Kidney tubule cell (primary cell): ENCODE results near the gene SHMT1.
A peak's percentile ranks its signal among the peaks of the same experiment; 100 is the strongest.
"Not testable (repeated sequence)": the region's sequence is repeated elsewhere in the genome, so short reads cannot be mapped to it uniquely, and the experiment has no call there.

ENCODE experiments used
- DNase-seq: peaks from one replicate; pipeline ENCODE4 v3.0.0-alpha.2; 2018; ENCODE audit warnings: low spot score

The SHMT1 gene

DNA sequence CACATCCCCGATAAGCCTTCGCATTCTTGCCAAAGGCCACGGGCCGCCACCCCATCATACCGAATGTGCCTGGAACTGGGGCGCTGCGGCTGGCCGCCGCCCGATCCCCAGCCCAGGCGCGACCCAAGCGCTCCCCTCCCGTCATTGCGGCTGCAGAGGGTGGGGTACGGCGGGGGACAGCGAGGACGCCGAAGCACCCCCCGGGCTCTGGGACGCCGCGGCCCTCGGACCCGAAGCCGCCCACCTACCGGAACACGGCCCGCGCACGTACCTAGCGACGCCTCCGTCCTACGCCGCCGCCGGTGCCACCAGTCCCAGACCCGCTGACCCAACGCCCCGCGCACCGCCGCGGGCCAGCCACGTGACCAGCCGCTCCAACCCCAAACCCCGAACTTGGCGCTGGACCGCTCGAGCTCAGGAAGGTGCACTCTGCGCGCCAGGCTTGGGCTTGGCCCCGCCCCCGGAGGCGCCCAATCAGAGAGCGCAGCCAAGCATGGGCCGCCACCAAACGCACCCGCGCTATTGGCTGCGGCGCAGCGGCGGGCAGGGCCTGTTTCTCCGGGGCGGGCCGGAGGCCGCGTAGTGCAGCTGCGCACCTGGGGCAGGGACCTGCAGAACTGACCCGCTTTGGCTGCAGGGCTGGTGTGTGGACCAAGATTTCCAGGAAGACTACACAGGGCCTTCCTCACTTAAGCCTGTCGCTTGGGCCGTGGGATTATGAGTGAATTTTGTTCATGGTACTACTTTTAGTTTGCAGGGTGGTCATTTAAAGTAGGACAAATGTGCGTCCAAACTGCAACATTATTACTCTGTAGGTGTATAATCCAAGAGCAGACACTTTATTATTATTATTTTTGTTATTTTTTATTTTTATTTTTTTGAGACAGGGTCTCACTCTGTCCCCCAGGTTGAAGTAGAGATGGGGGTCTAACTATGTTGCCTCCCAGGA, at the start of gene SHMT1:
Gene SHMT1 (minus strand): TSS at position 450 of the 949 bp plus-strand sequence. CDS start 7,569 bp downstream, outside the sequence.
- peak; percentile 93 for DNase-seq

DNA sequence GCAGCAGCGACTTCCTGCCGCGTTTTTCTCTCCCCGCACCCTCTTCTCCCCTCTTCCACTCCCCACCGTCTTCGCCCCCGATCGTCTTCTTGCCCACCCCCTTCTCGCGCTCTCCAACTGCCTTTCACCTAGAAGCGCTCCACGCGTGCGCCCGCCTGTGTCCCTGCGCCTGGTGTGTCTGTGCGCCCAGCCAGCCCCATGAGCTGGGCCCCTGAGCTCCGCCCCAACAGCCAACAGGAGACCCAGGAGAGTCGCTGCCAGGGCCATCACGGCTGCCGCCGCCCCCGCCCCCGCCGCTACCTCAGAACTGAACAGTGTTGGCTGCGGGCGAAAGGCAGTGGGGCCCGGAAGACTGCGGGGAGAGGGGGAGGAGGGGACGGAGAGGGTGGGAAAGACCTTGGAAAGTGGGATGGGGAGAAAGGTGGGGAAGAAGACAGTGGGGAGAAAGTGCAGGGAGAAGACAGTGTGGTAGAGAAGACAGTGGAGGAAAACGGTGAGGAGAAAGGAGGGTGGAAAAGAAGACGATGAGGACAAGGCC, 48.7 kb upstream of the SHMT1 start:
- DNase-seq: not testable (repeated sequence)

DNA sequence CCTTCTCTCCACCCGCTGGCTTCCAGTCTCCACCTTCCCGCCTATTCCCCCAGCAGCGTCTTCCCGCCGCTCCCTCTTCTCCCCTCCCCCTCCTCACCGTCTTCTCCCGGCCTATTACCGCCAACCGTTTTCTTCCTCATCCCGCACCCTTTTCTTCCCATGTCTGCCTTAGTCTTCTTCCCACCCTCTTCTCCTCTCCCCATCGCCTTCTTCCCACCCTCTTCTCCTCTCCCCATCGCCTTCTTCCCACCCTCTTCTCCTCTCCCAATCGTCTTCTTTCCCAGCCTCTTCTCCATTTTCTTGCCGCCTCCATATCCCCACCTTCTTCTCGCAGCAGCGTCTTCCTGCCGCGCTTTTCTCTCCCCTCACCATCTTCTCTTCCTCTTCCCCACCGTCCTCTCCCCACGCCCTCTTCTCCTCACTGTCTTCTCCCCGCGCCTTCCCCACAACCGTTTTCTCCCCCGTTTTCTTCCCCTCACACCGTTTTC, 48.1 kb upstream of the SHMT1 start:
- peak; percentile 34 for DNase-seq

DNA sequence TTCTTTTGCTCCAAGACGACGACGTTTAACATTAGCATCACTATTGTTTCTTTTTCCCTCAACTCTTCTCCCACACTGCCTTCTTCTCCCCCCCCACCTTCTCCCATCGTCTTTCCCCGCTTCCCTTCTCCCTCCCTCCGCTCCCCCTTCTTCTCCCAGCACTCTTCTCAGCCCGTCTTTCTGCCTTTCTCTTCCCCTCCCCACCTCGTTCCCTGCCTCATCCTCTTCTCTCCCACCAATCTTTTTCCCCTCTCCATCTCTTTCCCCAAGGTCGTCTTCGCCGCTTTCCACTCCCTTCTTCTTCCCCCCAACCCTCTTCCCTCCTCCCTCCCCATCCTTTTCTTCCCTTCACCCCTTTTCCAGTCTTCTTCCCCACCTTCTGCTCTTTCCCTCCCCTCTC, 47.4 kb upstream of the SHMT1 start:
- DNase-seq: not testable (repeated sequence)

DNA sequence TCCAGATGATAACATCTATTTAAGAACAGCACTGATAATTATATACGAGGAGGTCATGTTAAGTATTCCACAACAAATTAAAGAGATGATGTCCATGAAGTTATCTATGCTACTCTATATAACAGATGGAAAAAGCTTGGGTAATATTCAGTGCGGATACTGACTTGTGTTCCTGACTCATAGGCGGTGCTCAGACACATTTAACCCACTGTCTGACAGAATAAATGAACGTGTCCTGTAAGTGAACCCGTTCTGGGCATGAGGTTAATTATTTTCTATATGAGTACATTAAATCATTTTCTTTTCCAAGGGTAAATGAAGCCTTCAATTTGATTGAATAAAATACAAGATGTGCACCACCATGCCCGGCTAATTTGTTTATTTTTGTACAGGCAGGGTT, 46.0 kb upstream of the SHMT1 start:
- peak; percentile 27 for DNase-seq

DNA sequence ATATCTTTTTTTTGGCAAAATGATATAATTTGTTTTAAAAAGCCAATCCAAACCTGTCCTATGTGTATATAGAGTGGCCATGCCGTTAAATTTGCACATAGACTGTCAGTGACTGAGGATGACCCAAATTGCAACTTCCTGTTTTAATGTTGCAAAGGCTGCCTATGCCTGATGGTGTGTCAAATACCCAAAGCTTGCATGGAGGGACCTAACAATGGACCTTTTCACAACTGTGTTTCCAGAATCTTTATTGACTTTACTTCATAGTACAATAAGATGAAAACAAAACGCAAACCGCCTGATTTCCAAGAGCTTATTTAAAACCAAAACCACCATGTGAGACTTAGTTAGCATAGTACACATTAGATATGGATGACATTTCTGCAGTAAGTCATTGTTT, 45.6 kb upstream of the SHMT1 start:
- DNase-seq: not testable (repeated sequence)

DNA sequence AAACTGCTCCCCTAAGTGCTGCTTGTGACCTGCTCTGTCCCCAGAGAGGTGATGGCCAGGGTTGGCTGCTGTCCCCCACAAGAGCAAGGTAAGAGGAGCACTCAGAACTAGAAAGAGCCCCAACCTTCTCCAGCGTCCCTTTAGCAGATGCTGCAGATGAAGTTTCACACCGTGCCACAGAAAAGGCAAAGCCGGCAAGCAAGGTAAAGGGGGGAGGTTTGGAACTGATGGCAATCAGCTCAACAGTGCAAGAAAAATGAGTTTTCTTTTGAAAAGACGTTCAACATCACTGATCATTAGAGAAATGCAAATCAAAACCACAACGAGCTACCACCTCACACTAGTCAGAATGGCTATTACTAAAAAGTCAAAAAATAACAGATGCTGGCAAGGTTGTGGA, 40.3 kb upstream of the SHMT1 start:
- DNase-seq: not testable (repeated sequence)

DNA sequence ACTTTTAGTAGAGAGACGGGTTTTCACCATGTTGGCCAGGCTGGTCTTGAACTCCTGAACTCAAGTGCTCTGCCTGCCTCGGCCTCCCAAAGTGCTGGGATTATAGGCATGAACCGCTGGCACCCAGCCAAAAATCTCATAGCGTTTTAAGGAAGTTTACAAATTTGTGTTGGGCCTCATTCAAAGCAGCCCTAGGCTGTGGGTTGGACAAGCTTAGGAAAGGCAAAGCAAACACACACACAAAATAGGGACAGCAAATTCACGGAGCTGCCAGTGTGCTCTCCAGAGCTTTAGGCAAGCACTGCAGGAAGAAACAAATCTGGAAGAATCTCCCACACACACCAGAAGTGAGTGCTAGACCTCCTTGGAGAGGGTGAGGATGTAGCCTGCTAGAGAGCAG, 39.8 kb upstream of the SHMT1 start:
- DNase-seq: not testable (repeated sequence)

DNA sequence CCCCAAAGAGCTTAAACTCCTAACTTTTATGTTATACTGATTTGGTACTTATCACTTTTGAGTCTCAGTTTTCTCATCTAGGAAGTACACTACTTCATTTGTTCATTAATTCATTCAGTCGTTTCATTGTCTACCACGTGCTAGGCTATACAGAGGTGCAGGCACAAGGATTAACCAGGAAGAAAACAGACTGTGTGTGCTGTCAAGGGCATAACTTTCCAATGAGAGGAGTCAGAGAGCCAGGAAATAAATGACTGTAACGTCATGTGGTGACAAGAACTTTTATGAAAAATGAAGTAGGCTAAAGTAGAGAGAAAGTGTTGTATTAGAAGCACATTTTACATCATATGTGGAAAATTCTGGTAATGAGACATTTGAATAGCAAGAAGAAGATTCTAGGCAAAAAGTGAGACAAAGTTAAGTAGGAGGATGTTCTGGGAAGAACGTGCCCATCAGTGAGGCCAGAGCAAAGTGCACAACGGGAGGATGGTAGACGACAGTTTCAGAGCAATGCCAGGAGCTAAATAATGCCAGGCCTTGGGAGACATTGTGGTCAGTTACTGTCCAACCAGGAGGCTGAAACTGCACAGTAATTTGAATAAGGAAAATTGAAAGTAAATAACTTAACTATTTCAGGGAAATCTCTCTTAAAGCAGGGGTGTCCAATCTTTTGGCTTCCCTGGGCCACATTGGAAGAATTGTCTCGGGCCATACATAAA, 38.7 kb upstream of the SHMT1 start:
- DNase-seq: peak; percentile 46

DNA sequence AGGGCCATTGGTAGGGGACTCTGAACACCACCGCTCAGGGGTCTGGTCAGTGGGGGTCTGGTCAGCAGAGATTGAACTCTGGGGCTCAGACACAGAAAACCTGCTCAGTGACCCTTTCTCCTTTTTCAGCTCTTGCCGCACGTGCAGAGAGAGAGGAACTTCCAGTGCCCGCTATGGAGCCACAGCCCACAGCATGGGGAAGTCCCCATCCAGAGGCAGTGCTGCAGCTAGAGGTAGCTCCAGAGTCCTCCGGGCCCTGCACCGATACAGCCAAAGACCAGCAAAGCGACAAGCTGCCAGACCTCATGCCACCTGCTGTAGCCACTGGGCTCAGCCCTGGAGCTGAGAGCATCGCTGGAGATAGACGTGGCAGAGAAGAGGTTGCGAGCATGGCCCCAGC, 25.4 kb upstream of the SHMT1 start:
- DNase-seq: not testable (repeated sequence)

DNA sequence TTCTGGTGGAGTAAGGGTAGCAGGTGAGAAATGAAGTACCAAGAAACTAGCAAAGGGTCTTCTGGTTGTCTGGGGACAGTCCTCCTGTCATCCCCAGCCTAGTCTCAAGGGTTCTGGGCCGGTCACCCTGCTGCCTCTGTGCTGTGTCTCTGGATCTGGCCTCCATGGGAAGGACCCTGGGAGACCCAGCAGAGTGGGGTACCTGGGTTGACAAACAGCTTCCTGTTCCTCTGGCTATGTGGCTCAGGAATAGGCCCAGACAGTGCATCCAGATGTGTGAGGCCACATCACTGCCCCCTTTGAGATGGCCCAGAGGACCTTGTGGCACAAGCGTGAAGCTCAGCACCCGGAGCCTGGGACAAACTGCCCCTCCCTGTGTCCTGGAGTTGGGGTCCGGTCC, 24.9 kb upstream of the SHMT1 start:
- not testable (repeated sequence) for DNase-seq

DNA sequence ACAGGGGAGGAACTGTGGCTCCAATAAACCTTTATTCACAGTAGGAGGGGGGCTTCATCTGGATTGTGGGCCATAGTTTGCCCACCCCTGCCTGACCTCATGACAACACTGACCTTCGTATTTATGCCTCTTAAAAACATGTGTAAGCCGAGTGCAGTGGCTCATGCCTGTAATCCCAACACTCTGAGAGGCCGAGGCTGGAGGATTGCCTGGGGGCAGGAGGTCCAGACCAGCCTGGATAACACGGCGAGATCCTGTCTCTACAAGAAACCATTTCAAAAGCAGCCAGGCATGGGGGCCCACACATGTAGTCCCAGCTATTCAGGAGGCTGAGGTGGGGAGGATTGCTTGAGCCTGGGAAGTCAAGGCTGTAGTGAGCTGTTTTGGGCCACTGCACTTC, 24.2 kb upstream of the SHMT1 start:
- DNase-seq: not testable (repeated sequence)

DNA sequence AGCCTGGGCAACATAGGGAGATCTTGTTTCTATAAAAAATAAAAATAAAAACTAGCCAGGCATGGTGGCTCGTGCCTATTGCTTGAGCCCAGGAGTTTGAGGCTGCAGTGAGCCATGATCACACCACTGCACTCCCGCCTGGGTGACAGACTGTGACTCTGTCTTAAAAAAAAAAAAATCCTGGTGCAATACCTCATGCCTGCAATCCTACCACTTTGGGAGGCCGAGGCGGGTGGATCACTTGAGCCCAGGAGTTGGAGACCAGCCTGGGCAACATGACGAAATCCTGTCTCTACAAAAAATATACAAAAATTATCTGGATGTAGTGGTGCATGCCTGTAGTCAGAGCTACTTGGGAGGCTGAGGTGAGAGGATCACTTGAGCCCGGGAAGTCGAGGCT, 20.9 kb upstream of the SHMT1 start:
- DNase-seq: not testable (repeated sequence)

DNA sequence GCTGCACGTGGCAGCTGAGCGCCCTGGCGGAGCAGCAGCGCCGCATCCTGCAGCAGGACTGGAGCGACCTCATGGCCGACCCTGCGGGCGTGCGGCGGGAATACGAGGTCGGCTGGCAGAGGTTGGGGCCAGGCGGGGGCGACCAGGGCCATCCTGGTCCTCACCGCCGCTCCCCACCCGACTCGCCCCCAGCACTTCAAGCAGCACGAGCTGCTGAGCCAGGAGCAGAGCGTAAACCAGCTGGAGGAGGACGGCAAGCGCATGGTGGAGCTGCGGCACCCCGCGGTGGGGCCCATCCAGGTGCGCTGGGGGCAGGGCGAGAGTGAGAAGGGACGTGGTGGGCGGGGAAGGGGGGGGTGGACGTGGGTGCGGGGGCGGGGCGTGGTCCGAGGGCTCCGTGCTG, 19.7 kb upstream of the SHMT1 start:
- not testable (repeated sequence) for DNase-seq

DNA sequence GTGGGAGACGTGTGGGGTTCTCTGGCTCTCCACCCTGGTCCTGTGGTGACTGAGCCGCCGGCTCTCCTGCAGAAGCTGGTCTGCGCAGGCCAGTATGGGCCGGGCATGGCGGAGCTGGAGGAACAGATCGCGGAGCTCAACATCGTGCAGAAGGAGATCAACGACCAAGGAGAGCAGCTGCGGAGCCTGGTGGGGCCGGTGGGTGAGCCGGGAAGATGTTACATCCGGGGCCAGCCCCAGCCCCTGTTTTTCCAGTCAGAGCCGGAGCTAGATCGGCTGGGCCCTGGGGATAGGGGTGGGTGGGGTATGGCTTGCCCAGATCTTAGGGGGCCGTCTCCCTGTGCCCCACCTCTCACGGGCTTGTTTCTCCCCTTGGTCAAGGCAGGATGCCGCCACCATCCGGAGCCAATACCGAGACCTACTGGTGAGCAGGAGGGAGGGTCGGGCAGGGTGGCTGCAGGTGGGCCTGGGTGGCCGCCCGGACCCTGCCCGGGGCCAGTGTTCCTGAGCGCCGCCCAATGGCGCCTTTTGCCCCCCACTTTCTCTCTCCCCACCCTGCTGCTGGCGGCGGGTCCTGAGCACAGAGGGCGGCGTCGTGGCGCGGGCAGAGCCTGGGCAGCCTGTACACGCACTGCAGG, 19.2 kb upstream of the SHMT1 start:
- DNase-seq: no peak

DNA sequence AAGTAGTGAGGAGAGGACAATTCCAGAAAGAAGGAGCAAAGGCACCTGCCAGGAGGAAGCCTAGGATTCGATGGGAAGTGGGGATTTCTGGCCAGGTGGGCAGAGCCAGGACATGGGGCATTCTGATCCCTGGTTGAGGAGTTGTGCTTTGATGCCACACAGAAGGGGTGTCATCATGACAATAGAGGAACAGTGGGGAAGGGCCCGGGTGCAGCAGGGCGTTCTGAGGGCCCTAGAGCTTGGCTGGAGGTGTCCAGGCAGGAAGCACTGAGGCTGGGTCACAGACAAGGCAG, 18.5 kb upstream of the SHMT1 start:
- no peak for DNase-seq

DNA sequence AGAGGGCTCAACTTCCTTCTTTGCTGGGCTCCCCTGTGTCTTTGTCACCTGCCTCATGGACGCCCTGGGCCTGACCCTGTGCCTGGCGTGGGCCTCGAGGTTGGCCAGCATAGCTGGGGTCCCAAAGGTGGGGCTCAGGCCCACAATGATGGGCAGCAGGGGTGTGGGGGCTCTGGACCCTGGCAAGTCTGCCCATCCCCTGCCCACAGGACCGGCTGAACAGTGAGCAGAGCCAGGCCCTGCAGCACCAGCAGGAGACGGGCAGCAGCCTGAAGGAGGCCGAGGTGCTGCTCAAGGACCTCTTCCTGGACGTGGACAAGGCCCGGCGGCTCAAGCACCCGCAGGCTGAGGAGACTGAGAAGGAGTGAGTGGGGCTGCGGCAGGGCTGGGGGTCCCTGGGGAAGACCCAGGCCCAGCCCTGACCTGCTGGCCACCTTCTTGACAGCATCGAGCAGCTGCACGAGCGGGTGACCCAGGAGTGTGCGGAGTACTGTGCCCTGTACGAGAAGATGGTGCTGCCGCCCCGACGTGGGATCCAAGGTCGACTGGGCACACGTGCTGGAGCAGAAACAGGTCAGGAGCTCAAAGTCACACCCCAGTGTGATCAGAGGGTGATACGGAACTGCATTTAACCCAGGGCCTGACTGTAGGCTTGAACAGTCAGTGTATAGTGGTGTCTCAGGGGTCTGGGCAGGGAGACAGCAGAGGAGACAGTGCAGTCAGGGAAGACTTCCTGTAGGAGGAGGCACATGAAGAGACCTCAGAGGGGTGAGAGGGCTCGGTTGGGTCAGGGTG, 18.0 kb upstream of the SHMT1 start:
- no peak for DNase-seq

DNA sequence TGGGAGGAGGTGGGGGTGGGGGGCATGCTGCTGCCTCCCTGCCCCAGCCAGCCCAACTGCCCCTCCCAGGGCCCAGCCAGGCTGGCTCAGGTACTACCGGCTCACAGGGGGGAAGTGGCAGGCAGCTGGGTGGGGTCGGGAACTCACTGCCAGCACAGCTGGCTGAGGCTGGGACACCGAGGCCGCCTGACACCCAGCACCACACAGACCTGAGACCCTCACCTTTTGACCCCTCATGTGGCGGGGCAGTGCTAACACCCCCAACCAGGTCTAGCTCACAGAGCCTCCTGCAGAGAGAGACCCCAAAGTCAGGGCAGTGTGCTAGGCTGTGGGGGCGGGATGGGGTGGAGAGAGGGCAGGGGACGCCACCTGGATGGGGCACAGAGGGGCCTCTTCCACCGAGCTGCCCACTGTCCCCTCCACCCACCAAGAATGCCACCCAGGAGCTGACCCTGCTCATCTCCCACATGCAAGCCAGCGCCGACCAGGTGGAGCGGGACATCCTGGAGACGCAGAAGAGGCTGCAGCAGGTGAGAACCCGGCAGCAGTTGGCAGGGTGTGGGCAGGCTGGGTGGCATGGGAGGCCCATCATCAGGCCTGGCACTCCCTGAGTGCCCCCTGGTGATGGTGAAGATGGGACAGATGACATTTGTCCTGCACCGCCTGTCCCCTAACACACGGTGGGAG, 17.3 kb upstream of the SHMT1 start:
- no peak for DNase-seq

DNA sequence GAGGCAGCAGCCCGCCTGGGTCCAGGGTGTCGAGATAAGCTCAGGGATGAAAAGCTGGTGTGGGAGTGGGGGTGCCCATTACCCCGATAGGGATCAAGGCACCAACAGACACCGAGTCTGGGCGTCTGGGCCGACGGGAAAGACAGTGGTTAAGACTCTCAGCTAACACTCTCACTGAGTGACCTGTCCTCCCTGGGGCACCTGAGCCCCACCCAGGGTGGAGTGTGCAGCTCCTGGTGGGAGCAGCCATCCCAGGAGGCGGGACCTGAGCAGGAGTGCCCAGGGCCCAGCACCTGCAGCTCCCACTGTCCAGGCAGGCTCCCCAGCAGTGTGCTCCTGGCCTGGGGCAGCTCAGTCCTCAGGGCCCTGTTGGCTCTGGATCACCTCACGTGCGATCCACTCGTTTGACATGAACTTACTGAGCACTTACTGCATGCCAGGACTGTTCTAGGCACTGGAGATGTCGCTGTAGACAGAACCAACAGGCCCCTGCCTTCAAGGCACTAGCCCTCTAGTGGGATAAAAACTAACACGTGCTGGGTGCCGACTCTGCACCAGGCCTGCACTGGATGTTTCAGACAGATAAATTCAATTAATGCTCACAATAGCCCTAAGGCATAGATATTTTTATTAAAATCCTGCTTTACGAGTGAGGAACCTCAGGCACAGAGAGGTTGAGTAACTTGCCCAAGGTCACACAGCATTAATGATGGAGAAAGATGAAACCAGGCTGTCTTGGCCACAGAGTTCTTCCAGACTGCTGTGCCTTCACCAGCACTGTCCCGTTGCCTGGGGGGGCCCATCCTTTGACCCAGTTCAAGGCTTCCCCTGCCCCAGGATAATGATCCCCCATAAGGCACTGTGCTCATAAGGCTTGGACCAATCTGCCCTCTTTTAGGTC, 16.1 kb upstream of the SHMT1 start:
- DNase-seq: no peak

DNA sequence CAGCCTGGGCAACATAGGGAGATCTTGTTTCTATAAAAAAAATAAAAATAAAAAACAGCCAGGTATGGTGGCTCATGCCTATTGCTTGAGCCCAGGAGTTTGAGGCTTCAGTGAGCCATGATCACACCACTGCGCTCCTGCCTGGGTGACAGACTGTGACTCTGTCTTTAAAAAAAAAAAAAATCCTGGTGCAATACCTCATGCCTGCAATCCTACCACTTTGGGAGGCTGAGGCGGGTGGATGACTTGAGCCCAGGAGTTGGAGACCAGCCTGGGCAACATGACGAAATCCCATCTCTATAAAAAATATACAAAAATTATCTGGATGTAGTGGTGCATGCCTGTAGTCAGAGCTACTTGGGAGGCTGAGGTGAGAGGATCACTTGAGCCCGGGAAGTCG, 15.3 kb upstream of the SHMT1 start:
- DNase-seq: not testable (repeated sequence)
